Astrocyte of the spinal cord (primary cell): ENCODE measurements around the gene TNFRSF1A.

Experiments
- DNase-seq: peaks from one replicate; pipeline ENCODE4 v3.0.0; 2011; ENCODE audit warnings: low read depth, low spot score
- H3K4me3 ChIP-seq: 2 replicates; pipeline ENCODE4 v1.5.1; 2011; ENCODE audit warnings: low read depth, mild to moderate bottlenecking, low read length, moderate library complexity
- CTCF ChIP-seq: IDR thresholded peaks from 2 replicates; pipeline ENCODE4 v1.5.1; 2012; ENCODE audit warnings: low read depth, mild to moderate bottlenecking, low read length, inconsistent platforms
- in situ Hi-C: cut with HindIII; loops from 2 replicates; pipeline ENCODE4 v1.10.0; 2017; ENCODE audit warnings: low sequenced_read_pairs

Gene TNFRSF1A

GRCh38 chr12:6333029-6333428 lies 8.8 kb downstream of the TNFRSF1A start:
- DNase-seq = no peak
- in situ Hi-C loops = no loop called here
- no peak overlapping the region for H3K4me3 ChIP-seq
- no peak for TF ChIP-seq CTCF

- in situ Hi-C loops = no loop called here
- TF ChIP-seq CTCF = no peak
- no peak overlapping the region for H3K4me3 ChIP-seq
- DNase-seq = peak; percentile 74
These were observed 9.4 kb downstream of the TNFRSF1A start for GRCh38 chr12:6332459-6332858.

- TF ChIP-seq CTCF = no peak
- no peak for DNase-seq
- no peak overlapping the region for H3K4me3 ChIP-seq
- in situ Hi-C loops = no loop called here
These were observed 10.7 kb downstream of the TNFRSF1A start for GRCh38 chr12:6330999-6331714.

GRCh38 chr12:6330192-6330591 lies 11.7 kb downstream of the TNFRSF1A start:
- no peak for TF ChIP-seq CTCF
- no peak for DNase-seq
- in situ Hi-C loops = no loop called here
- H3K4me3 ChIP-seq = no peak overlapping the region

- TF ChIP-seq CTCF = no peak
These were observed 12.2 kb downstream of the TNFRSF1A start for GRCh38 chr12:6329703-6330064.

GRCh38 chr12:6328945-6329702 lies 12.8 kb downstream of the TNFRSF1A start:
- DNase-seq = no peak
- no peak for TF ChIP-seq CTCF
- in situ Hi-C loops = no loop called here

More at GRCh38 chr12:6329703-6330064, 12.2 kb downstream of the TNFRSF1A start:
- in situ Hi-C loops = no loop called here
- H3K4me3 ChIP-seq = no peak overlapping the region
- no peak for DNase-seq

More at GRCh38 chr12:6328945-6329702, 12.8 kb downstream of the TNFRSF1A start:
- H3K4me3 ChIP-seq = no peak overlapping the region
